Activated B cell treated with CpG ODN at 0.5 μM for 24 hours (primary cell): ENCODE data around the gene LIPI. TPM values are rescaled to one million over a fixed set of nuclear protein-coding genes. Genes with fewer than 3 reads are reported as not detected.

Experiments used
- ATAC-seq: fragments of 200-7000 bp; cut with Tn5 transposase; one replicate; pipeline ENCODE4 v1.10.0; 2021; ENCODE audit warnings: low read depth, mild to moderate bottlenecking, moderate library complexity
- CTCF ChIA-PET: fragments of 350-600 bp; sonication (Branson Sonifier 250); formaldehyde crosslinking; loops from one replicate; lab custom pipeline; 2021; ENCODE audit warnings: antibody characterized with exemption; lab: Charles Lee
- POLR2A ChIA-PET: fragments of 350-600 bp; sonication (Branson Sonifier 250); formaldehyde crosslinking; loops from one replicate; lab custom pipeline; 2021; ENCODE audit warnings: antibody characterized with exemption; lab: Charles Lee
- DNase-seq: peaks from one replicate; pipeline ENCODE4 v3.0.0; 2022
- H3K27ac Mint-ChIP-seq: one replicate; pipeline ENCODE4 v1.8.0; 2020; ENCODE audit warnings: mixed read lengths
- H3K27me3 Mint-ChIP-seq: one replicate; pipeline ENCODE4 v1.8.0; 2021; ENCODE audit warnings: mixed read lengths
- H3K36me3 Mint-ChIP-seq: one replicate; pipeline ENCODE4 v1.8.0; 2021; ENCODE audit warnings: low read depth, mixed read lengths
- H3K4me1 Mint-ChIP-seq: one replicate; pipeline ENCODE4 v1.8.0; 2021; ENCODE audit warnings: mixed read lengths
- H3K4me3 Mint-ChIP-seq: one replicate; pipeline ENCODE4 v1.8.0; 2020; ENCODE audit warnings: mild to moderate bottlenecking, mixed read lengths
- H3K9me3 Mint-ChIP-seq: one replicate; pipeline ENCODE4 v1.8.0; 2020; ENCODE audit warnings: mixed read lengths
- intact Hi-C: fragments of 100-400 bp; cut with micrococcal nuclease; formaldehyde crosslinking; loops from one replicate; pipeline ENCODE4 v1.15.1; 2024
- total RNA-seq: library from RNA; stranded (reverse); gene quantifications from 2 replicates; pipeline ENCODE4 v1.2.3, GENCODE V29; 2022
- TF ChIP-seq, protein P1 (sequence below): fragments of 200-600 bp; IDR thresholded peaks from one replicate; pipeline ENCODE4 v1.8.0; 2022; ENCODE audit warnings: antibody characterized with exemption, mild to moderate bottlenecking

Gene LIPI
- total RNA-seq, 1 donor from 2014 or later, result not detected

DNA sequence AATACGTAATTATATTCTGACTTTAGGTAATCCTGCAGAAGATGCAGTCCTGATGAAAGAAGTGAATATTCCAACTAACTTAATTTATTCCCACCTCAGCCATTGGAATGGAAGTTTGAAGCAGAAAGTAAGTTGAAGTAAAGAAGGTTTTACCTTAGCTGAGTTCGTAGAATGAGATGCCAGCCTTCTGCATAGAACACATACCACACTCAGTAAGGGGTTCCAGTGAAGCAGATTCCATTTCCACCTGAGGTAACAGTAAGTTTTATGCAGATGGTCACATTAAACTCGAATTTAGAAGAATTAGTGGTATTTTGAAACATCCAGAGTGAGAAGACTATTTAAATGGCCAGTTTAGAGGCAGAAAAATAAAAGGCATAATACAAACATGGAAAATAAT lies 25.4 kb upstream of the LIPI start:
- Mint-ChIP-seq H3K4me1 (peaks cover 1% of the 10 kb centered on the region), H3K27ac (no peak overlapping the region), H3K9me3 (no peaks in the 10 kb centered on the region), H3K36me3 (no peaks in the 10 kb centered on the region), H3K27me3 (peaks cover 4% of the 10 kb centered on the region), H3K4me3 (no peak overlapping the region)
- TF ChIP-seq, protein P1, sequence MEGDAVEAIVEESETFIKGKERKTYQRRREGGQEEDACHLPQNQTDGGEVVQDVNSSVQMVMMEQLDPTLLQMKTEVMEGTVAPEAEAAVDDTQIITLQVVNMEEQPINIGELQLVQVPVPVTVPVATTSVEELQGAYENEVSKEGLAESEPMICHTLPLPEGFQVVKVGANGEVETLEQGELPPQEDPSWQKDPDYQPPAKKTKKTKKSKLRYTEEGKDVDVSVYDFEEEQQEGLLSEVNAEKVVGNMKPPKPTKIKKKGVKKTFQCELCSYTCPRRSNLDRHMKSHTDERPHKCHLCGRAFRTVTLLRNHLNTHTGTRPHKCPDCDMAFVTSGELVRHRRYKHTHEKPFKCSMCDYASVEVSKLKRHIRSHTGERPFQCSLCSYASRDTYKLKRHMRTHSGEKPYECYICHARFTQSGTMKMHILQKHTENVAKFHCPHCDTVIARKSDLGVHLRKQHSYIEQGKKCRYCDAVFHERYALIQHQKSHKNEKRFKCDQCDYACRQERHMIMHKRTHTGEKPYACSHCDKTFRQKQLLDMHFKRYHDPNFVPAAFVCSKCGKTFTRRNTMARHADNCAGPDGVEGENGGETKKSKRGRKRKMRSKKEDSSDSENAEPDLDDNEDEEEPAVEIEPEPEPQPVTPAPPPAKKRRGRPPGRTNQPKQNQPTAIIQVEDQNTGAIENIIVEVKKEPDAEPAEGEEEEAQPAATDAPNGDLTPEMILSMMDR, result no peak
- CTCF ChIA-PET, result no interaction called here
- DNase-seq (no peak), ATAC-seq (no peak)
- POLR2A ChIA-PET, result no interaction called here
- intact Hi-C loops, result no loop called here

DNA sequence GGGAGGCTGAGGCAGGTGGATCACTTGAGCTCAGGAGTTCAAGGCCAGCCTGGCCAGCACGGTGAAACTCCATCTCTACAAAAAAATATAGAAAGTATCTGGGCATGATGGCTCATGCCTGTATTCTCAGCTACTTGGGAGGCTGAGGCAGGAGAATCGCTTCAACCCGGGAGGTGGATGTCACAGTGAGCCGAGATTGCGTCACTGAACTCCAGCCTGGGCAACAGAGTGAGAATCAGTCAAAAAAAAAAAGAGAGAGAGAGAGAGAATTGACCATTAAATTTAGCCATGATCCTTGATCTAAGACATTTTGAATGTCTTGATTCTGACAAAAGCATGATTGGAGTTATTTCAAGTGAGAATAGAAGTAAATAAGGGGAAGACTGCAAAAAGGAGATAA lies 24.3 kb upstream of the LIPI start:
- TF ChIP-seq, protein P1, result no peak
- H3K4me3 Mint-ChIP-seq, result no peak overlapping the region
- DNase-seq (no peak), ATAC-seq (no peak)
- intact Hi-C loops, result no loop called here
- no peaks in the 10 kb centered on the region for H3K36me3 Mint-ChIP-seq
- CTCF ChIA-PET, result no interaction called here
- H3K27me3 Mint-ChIP-seq, result peaks cover 4% of the 10 kb centered on the region
- POLR2A ChIA-PET, result no interaction called here
- H3K9me3 Mint-ChIP-seq, result peaks cover 6% of the 10 kb centered on the region
- H3K4me1 Mint-ChIP-seq, result no peaks in the 10 kb centered on the region
- H3K27ac Mint-ChIP-seq, result no peak overlapping the region

DNA sequence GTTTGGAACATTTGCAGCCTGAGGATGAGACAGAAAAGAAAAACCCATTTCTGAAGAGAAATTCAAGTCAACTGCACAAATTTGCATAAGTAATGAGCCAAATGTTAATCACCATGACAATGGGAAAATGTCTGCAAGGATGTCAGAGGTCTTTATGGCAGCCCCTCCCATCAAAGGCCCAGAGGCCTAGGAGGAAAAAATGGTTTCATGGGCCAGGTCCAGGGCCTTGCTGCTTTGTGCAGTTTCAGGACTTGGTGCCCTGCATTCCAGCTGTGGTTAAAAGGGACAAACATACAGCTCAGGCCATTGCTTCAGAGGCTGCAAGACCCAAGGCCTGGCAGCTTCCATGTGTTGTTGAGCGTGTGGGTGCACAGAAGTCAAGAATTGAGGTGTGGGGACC lies 18.6 kb upstream of the LIPI start:
- Mint-ChIP-seq H3K36me3 (peaks cover 3% of the 10 kb centered on the region), H3K4me1 (no peaks in the 10 kb centered on the region), H3K27me3 (peaks cover 4% of the 10 kb centered on the region), H3K4me3 (no peak overlapping the region), H3K27ac (no peak overlapping the region), H3K9me3 (peaks cover 13% of the 10 kb centered on the region)
- POLR2A ChIA-PET, result no interaction called here
- intact Hi-C loops, result no loop called here
- CTCF ChIA-PET, result no interaction called here
- ATAC-seq (no peak), DNase-seq (no peak)
- TF ChIP-seq, protein P1, result no peak

DNA sequence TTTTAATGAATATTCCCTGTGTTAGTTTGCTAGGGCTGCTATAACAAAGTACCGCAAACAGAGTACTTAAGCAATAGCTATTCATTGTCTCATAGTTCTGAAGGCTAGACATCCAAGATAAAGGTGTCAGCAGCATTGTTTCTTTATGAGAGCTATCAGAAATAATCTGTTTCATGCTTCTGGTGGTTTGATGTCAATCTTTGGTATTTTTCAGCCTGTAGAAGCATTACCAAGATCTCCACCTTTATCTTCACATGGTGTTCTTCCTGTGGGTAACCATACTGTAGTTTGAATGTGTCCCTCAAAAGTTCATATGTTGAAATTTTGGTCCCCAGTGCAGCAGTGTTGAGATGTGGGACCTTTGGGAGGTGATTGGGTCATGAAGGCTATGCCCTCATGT lies 12.6 kb upstream of the LIPI start:
- intact Hi-C loops, result no loop called here
- DNase-seq, result no peak
- no peaks in the 10 kb centered on the region for H3K4me1 Mint-ChIP-seq
- CTCF ChIA-PET, result no interaction called here
- TF ChIP-seq, protein P1, result no peak
- POLR2A ChIA-PET, result no interaction called here
- H3K27ac Mint-ChIP-seq, result no peak overlapping the region
- peaks cover under 1% of the 10 kb centered on the region for H3K27me3 Mint-ChIP-seq
- no peaks in the 10 kb centered on the region for H3K9me3 Mint-ChIP-seq
- no peak for ATAC-seq
- H3K36me3 Mint-ChIP-seq, result no peaks in the 10 kb centered on the region
- H3K4me3 Mint-ChIP-seq, result no peak overlapping the region

DNA sequence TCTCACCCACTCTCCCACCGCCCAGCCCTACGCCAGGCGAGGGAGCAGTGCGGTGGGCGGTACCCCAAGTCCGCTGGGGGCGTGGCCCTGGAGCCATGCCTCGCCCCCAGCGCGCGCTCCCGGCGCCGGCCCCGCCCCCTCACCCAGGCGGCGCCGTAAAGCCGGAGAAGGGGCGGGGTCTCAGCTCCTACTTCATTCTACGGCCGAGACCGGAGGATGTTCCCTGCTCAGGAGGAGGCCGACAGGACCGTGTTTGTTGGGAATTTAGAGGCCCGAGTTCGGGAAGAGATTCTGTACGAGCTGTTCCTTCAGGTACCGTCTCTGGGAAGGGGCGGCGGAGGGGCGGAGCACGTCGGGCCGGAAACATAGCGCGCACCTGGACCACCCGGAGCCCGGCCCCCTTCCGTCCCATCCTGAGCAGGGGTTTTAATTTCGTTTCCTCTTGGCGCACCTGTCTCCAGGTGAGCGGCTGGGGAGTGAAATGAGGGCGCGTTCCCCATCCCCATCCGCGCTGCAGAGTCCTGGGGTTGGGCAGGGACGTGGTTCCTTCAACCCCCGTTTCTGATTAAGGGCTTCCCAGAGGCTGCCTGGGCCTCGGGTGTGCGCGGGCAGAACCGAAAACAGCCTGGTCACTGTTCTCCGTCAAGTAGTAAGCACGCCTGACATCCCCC lies 5.4 kb upstream of the LIPI start, which contains the start of gene RBM11:
RBM11 (plus strand) TSS at position 187 of the 671 bp plus-strand sequence; CDS start at position 217, 30 bp downstream.
- POLR2A ChIA-PET, result interaction anchor here (0.7 kb wide), 1 partner anchor 166 kb away, joined by 4 read pairs; no protein-coding TSS in a partner anchor

More for the DNA sequence above, 5.4 kb upstream of the LIPI start, which contains the start of gene RBM11:
- peak; percentile 97 for ATAC-seq
- H3K9me3 Mint-ChIP-seq, result no peaks in the 10 kb centered on the region
- intact Hi-C loops, result loop anchor here (1.0 to 5.0 kb wide), 2 partner anchors 167 to 1516 kb away; partner anchors contain the start of gene HSPA13
- H3K27me3 Mint-ChIP-seq, result peaks cover 11% of the 10 kb centered on the region
- TF ChIP-seq, protein P1, result no peak
- CTCF ChIA-PET, result no interaction called here
- peaks cover 1% of the 10 kb centered on the region for H3K36me3 Mint-ChIP-seq
- H3K27ac Mint-ChIP-seq, result no peak within 1 kb of the TSS
- peak within 1 kb of the TSS; percentile 88 for H3K4me3 Mint-ChIP-seq
- H3K4me1 Mint-ChIP-seq, result peaks cover 7% of the 10 kb centered on the region
- peak; percentile 74 for DNase-seq
